Caco-2 (cell line): ENCODE data around the gene CEP57L1. TPM values are rescaled to one million over a fixed set of nuclear protein-coding genes. Genes with fewer than 3 reads are reported as not detected.
"Not testable (repeated sequence)": the region's sequence is repeated elsewhere in the genome, so short reads cannot be mapped to it uniquely, and the experiment has no call there.

ENCODE experiments used
- BruUV-seq: library from RNA; stranded (reverse); fragments of 400-500 nt; replicated peaks from 2 replicates; lab custom pipeline; 2021; lab: Mats Ljungman, UMichigan
- CTCF ChIA-PET: fragments of 300-600 bp; sonication (Branson Sonifier 250); formaldehyde crosslinking; loops from one replicate; lab custom pipeline; 2022; ENCODE audit warnings: antibody characterized with exemption; lab: Charles Lee
- POLR2A ChIA-PET: fragments of 300-600 bp; sonication (Branson Sonifier 250); formaldehyde crosslinking; loops from one replicate; lab custom pipeline; 2022; ENCODE audit warnings: antibody characterized with exemption; lab: Charles Lee
- DNase-seq, 2 experiments: peaks; one replicate each; pipeline versions ENCODE4 v3.0.0 to v3.0.0-alpha.2; 2020 to 2022
- H3K27me3 ChIP-seq: replicated peaks from 2 replicates; pipeline ENCODE4 v1.6.0; 2011; ENCODE audit warnings: low read length; ENCODE audit not compliant: control insufficient read depth, insufficient read depth
- H3K36me3 ChIP-seq: 2 replicates; pipeline ENCODE4 v1.5.1; 2011; ENCODE audit warnings: low read length; ENCODE audit not compliant: control insufficient read depth, insufficient read depth
- H3K4me1 ChIP-seq: fragments of 250-450 bp; sonication (Bioruptor Pico); 2 replicates; pipeline ENCODE4 v1.5.1; 2020; ENCODE audit warnings: mild to moderate bottlenecking
- H3K4me3 ChIP-seq: 2 replicates; pipeline ENCODE4 v1.5.1; 2011; ENCODE audit warnings: low read depth, mild to moderate bottlenecking, control low read depth, low read length
- H3K9me3 ChIP-seq: fragments of 250-450 bp; sonication (Bioruptor Pico); 2 replicates; pipeline ENCODE4 v1.5.1; 2020; ENCODE audit warnings: mild to moderate bottlenecking, moderate library complexity
- H3K27ac Mint-ChIP-seq: one replicate; pipeline ENCODE4 v1.8.0; 2022; ENCODE audit warnings: mixed read lengths; ENCODE audit not compliant: unreplicated experiment
- H3K27me3 Mint-ChIP-seq: one replicate; pipeline ENCODE4 v1.8.0; 2022; ENCODE audit warnings: mixed read lengths; ENCODE audit not compliant: insufficient read depth, unreplicated experiment
- H3K36me3 Mint-ChIP-seq: one replicate; pipeline ENCODE4 v1.8.0; 2022; ENCODE audit warnings: mild to moderate bottlenecking, mixed read lengths; ENCODE audit not compliant: insufficient read depth, unreplicated experiment
- H3K4me1 Mint-ChIP-seq: one replicate; pipeline ENCODE4 v1.8.0; 2022; ENCODE audit warnings: low read depth, mixed read lengths; ENCODE audit not compliant: unreplicated experiment
- H3K4me3 Mint-ChIP-seq: one replicate; pipeline ENCODE4 v1.8.0; 2022; ENCODE audit warnings: mild to moderate bottlenecking, moderate library complexity, mixed read lengths; ENCODE audit not compliant: unreplicated experiment
- H3K9me3 Mint-ChIP-seq: one replicate; pipeline ENCODE4 v1.8.0; 2022; ENCODE audit warnings: mixed read lengths; ENCODE audit not compliant: unreplicated experiment
- intact Hi-C: fragments of 100-400 bp; cut with micrococcal nuclease; formaldehyde crosslinking; loops from one replicate; pipeline ENCODE4 v1.10.0; 2022; ENCODE audit not compliant: unreplicated experiment
- total RNA-seq: library from RNA; stranded (reverse); gene quantifications from 2 replicates; pipeline ENCODE4 v1.2.3, GENCODE V29; 2022
- TF ChIP-seq, protein P1 (sequence below), 2 experiments: fragments of 200-600 bp in 1 of 2; IDR thresholded peaks; 1 replicate in 1 of 2; 2 replicates in 1 of 2; pipeline versions ENCODE4 v1.5.1 to v1.8.0; 2011 to 2022; ENCODE audit warnings: antibody characterized with exemption in 1 of 2, control low read depth in 1 of 2, inconsistent platforms in 1 of 2, low read depth in 1 of 2, low read length in 1 of 2, mild to moderate bottlenecking in 1 of 2, moderate library complexity in 1 of 2; ENCODE audit not compliant: insufficient read depth in 1 of 2, severe bottlenecking in 1 of 2, unreplicated experiment in 1 of 2

CEP57L1 gene
- total RNA-seq, 1 experiment from 2014 or later: 12.7 TPM

DNA sequence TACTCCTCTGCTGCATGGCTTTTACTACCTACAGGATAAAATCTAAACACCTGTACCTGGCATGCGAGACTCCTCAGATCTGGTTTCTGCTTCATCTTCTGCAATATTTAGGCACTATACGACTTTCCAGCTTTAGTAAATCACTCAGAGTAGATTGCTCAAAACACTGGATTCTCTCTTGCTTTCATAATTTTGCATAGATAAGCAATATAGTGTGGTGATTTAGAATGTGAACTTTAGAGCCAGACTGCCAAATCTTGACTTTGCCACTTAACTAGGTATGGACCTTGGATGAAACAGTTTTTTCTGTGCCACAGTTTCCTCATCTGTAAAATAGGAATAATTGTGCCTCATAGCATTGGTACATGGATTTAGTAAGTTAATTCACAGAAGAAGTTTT lies 28.9 kb downstream of the CEP57L1 start:
- H3K4me3 Mint-ChIP-seq: no peak overlapping the region
- TF ChIP-seq, protein P1, sequence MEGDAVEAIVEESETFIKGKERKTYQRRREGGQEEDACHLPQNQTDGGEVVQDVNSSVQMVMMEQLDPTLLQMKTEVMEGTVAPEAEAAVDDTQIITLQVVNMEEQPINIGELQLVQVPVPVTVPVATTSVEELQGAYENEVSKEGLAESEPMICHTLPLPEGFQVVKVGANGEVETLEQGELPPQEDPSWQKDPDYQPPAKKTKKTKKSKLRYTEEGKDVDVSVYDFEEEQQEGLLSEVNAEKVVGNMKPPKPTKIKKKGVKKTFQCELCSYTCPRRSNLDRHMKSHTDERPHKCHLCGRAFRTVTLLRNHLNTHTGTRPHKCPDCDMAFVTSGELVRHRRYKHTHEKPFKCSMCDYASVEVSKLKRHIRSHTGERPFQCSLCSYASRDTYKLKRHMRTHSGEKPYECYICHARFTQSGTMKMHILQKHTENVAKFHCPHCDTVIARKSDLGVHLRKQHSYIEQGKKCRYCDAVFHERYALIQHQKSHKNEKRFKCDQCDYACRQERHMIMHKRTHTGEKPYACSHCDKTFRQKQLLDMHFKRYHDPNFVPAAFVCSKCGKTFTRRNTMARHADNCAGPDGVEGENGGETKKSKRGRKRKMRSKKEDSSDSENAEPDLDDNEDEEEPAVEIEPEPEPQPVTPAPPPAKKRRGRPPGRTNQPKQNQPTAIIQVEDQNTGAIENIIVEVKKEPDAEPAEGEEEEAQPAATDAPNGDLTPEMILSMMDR (IDR thresholded peaks at IDR 0.05; ENCODE audit: insufficient read depth in 1 of 2, low read depth in 1 of 2, low read length in 1 of 2, severe bottlenecking in 1 of 2, unreplicated experiment in 1 of 2): no peak
- DNase-seq: no peak
- ChIA-PET CTCF (no interaction called here), POLR2A (no interaction called here)
- peaks cover 8% of the 10 kb centered on the region for H3K4me1 Mint-ChIP-seq
- no peak overlapping the region for H3K4me3 ChIP-seq
- no peaks in the 10 kb centered on the region for H3K36me3 Mint-ChIP-seq
- BruUV-seq: no TSS peak
- no peak overlapping the region for H3K27ac Mint-ChIP-seq
- no peaks in the 10 kb centered on the region; the same call in 1 of the 2 replicates for H3K9me3 ChIP-seq
- no peaks in the 10 kb centered on the region for H3K9me3 Mint-ChIP-seq
- no peaks in the 10 kb centered on the region for H3K27me3 ChIP-seq
- H3K4me1 ChIP-seq: 0 out of 2 replicates have a peak, but pooled peaks cover 8% of the 10 kb centered on the region
- H3K27me3 Mint-ChIP-seq: no peaks in the 10 kb centered on the region
- no peaks in the 10 kb centered on the region for H3K36me3 ChIP-seq
- intact Hi-C loops: no loop called here

DNA sequence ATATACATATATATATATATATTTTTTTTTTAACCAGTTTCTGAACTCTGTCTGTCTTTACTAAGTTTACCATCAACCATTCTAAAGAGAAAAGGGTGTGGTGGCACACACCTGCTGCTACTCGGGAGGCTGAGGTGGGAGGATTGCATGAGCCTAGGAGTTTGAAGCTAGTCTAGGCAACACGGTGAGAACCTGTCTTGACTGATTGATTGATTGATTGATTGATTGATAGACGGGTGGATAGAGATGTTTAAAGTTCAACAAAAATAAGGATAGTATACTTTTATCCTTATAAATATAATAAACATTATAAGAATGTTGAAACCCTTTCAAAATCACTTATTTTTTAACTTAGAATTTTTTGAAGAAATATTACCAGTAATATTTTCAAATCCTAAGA lies 30.2 kb downstream of the CEP57L1 start:
- Mint-ChIP-seq H3K4me1 (peaks cover 4% of the 10 kb centered on the region), H3K27me3 (no peaks in the 10 kb centered on the region), H3K27ac (no peak overlapping the region), H3K4me3 (no peak overlapping the region), H3K36me3 (no peaks in the 10 kb centered on the region), H3K9me3 (no peaks in the 10 kb centered on the region)
- intact Hi-C loops: no loop called here
- no TSS peak for BruUV-seq
- no peaks in the 10 kb centered on the region for H3K4me1 ChIP-seq
- POLR2A ChIA-PET: no interaction called here
- no peaks in the 10 kb centered on the region; the same call in 1 of the 2 replicates for H3K9me3 ChIP-seq
- CTCF ChIA-PET: no interaction called here
- no peaks in the 10 kb centered on the region for H3K36me3 ChIP-seq
- DNase-seq: no peak
- no peaks in the 10 kb centered on the region for H3K27me3 ChIP-seq
- H3K4me3 ChIP-seq: no peak overlapping the region
- TF ChIP-seq, protein P1 (IDR thresholded peaks at IDR 0.05; ENCODE audit: insufficient read depth in 1 of 2, low read depth in 1 of 2, low read length in 1 of 2, severe bottlenecking in 1 of 2, unreplicated experiment in 1 of 2): no peak

DNA sequence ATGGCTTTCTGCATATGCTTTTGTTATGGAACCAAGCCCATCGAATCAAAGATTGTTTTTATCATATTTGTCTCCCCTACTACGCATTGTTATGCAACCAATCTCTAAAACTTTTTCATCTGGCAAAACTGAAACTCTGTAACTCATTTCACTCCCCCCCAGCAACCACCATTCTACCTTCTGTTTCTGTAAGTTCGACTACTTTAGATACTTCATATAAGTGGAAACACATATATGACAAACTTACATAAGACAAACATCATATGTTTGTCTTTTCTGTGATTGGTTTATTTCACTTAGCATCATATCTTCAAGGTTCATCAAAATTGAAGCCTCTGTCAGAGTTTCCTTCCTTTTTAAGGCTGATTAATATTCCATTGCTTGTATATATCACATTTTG lies 34.8 kb downstream of the CEP57L1 start:
- no peak for DNase-seq
- POLR2A ChIA-PET: no interaction called here
- Histone ChIP-seq H3K4me3 (no peak overlapping the region), H3K9me3 (no peaks in the 10 kb centered on the region), H3K4me1 (no peaks in the 10 kb centered on the region), H3K36me3 (no peaks in the 10 kb centered on the region), H3K27me3 (no peaks in the 10 kb centered on the region)
- TF ChIP-seq, protein P1 (IDR thresholded peaks at IDR 0.05; ENCODE audit: insufficient read depth in 1 of 2, low read depth in 1 of 2, low read length in 1 of 2, severe bottlenecking in 1 of 2, unreplicated experiment in 1 of 2): no peak
- no peaks in the 10 kb centered on the region for H3K27me3 Mint-ChIP-seq
- intact Hi-C loops: no loop called here
- no peaks in the 10 kb centered on the region for H3K4me1 Mint-ChIP-seq
- H3K27ac Mint-ChIP-seq: no peak overlapping the region
- H3K9me3 Mint-ChIP-seq: no peaks in the 10 kb centered on the region
- no peak overlapping the region for H3K4me3 Mint-ChIP-seq
- CTCF ChIA-PET: no interaction called here
- no peaks in the 10 kb centered on the region for H3K36me3 Mint-ChIP-seq
- BruUV-seq: no TSS peak

DNA sequence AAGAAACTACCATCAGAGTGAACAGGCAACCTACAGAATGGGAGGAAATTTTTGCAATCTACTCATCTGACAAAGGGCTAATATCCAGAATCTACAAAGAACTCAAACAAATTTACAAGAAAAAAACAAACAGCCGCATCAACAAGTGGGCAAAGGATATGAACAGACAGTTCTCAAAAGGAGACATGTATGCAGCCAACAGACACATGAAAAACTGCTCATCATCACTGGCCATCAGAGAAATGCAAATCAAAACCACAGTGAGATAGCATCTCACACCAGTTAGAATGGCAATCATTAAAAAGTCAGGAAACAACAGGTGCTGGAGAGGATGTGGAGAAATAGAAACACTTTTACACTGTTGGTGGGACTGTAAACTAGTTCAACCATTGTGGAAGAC lies 40.3 kb downstream of the CEP57L1 start:
- H3K4me3 ChIP-seq, H3K4me3 Mint-ChIP-seq, H3K9me3 Mint-ChIP-seq, intact Hi-C loops, H3K36me3 ChIP-seq, H3K36me3 Mint-ChIP-seq, H3K4me1 ChIP-seq, H3K27me3 ChIP-seq, CTCF ChIA-PET, POLR2A ChIA-PET, BruUV-seq, H3K27me3 Mint-ChIP-seq, H3K4me1 Mint-ChIP-seq, H3K9me3 ChIP-seq, DNase-seq, H3K27ac Mint-ChIP-seq: not testable (repeated sequence)

DNA sequence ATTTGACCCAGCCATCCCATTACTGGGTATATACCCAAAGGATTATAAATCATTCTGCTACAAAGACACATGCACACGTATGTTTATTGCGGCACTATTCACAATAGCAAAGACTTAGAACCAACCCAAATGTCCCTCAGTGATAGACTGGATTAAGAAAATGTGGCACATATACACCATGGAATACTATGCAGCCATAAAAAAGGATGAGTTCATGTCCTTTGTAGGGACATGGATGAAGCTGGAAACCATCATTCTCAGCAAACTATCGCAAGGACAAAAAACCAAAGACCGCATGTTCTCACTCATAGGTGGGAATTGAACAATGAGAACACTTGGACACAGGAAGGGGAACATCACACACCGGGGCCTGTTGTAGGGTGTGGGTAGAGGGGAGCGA lies 40.7 kb downstream of the CEP57L1 start:
- H3K27ac Mint-ChIP-seq, BruUV-seq, H3K4me3 Mint-ChIP-seq: not testable (repeated sequence)

More for the DNA sequence above, 40.7 kb downstream of the CEP57L1 start:
- H3K36me3 Mint-ChIP-seq, H3K36me3 ChIP-seq, H3K9me3 Mint-ChIP-seq, CTCF ChIA-PET, H3K4me1 Mint-ChIP-seq, POLR2A ChIA-PET, H3K27me3 Mint-ChIP-seq, H3K9me3 ChIP-seq, DNase-seq, H3K27me3 ChIP-seq, intact Hi-C loops, H3K4me1 ChIP-seq, H3K4me3 ChIP-seq: not testable (repeated sequence)
